Liver (tissue), 9 donors: Measurements from ENCODE around the gene ARGLU1. TPM values are rescaled to one million over a fixed set of nuclear protein-coding genes. Genes with fewer than 3 reads are reported as not detected.

ENCODE experiments used
- DNase-seq: peaks from one replicate; pipeline ENCODE4 v3.0.0-alpha.2; 2017; ENCODE audit warnings: low spot score
- H3K27ac ChIP-seq, 2 donors: one replicate each; pipeline ENCODE4 v1.7.0; 2013; ENCODE audit warnings: inconsistent platforms in 2 of 2, low read length in 2 of 2, control low read depth in 1 of 2, low read depth in 1 of 2, mild to moderate bottlenecking in 1 of 2
- H3K27me3 ChIP-seq, 4 donors: one replicate each; pipeline versions ENCODE4 v1.6.1 to v1.7.0; 2013; ENCODE audit warnings: low read length in 3 of 4, inconsistent platforms in 1 of 4, mild to moderate bottlenecking in 1 of 4, moderate library complexity in 1 of 4; ENCODE audit not compliant: control insufficient read depth in 4 of 4, insufficient read depth in 4 of 4
- H3K36me3 ChIP-seq, 4 donors: one replicate each; pipeline versions ENCODE4 v1.6.1 to v1.7.0; 2013; ENCODE audit warnings: low read length in 3 of 4, mild to moderate bottlenecking in 3 of 4, low read depth in 1 of 4, moderate library complexity in 1 of 4; ENCODE audit not compliant: control insufficient read depth in 4 of 4, insufficient read depth in 3 of 4
- H3K4me1 ChIP-seq, 4 donors: one replicate each; pipeline versions ENCODE4 v1.6.1 to v1.7.0; 2013; ENCODE audit warnings: low read length in 3 of 4, mild to moderate bottlenecking in 3 of 4, moderate library complexity in 1 of 4; ENCODE audit not compliant: control insufficient read depth in 4 of 4, insufficient read depth in 4 of 4
- H3K4me3 ChIP-seq, 3 donors: one replicate each; pipeline versions ENCODE4 v1.6.1 to v1.7.0; 2013; ENCODE audit warnings: low read length in 3 of 3, control low read depth in 1 of 3, low read depth in 1 of 3, mild to moderate bottlenecking in 1 of 3
- H3K9ac ChIP-seq, 2 donors: one replicate each; pipeline ENCODE4 v1.7.0; 2013; ENCODE audit warnings: low read length in 2 of 2, mild to moderate bottlenecking in 2 of 2, moderate library complexity in 2 of 2, control low read depth in 1 of 2, low read depth in 1 of 2
- H3K9me3 ChIP-seq, 4 donors: one replicate each; pipeline versions ENCODE4 v1.6.1 to v1.7.0; 2013; ENCODE audit warnings: low read length in 3 of 4; ENCODE audit not compliant: control insufficient read depth in 4 of 4
- CTCF ChIP-seq: fragments of 150-350 bp; IDR thresholded peaks from 2 replicates; pipeline ENCODE4 v1.5.1; 2017; ENCODE audit warnings: improper control_type of control experiment, low read depth, low read length; ENCODE audit not compliant: missing input control
- EGR1 ChIP-seq, 2 donors: IDR thresholded peaks; 2 replicates each; pipeline ENCODE4 v1.6.1; 2016 to 2018; ENCODE audit warnings: antibody characterized with exemption in 2 of 2, low read depth in 2 of 2
- FOXA2 ChIP-seq: IDR thresholded peaks from 2 replicates; pipeline ENCODE4 v1.6.1; 2016; ENCODE audit warnings: antibody characterized with exemption
- GABPA ChIP-seq, 2 donors: IDR thresholded peaks in 1 of 2; conservative IDR thresholded peaks in 1 of 2; 2 replicates each; pipeline ENCODE4 v1.6.1; 2016; ENCODE audit warnings: antibody characterized with exemption in 2 of 2, mild to moderate bottlenecking in 1 of 2, moderate library complexity in 1 of 2
- HNF4A ChIP-seq, 2 donors: conservative IDR thresholded peaks; 2 replicates each; pipeline ENCODE4 v1.6.1; 2016; ENCODE audit warnings: antibody characterized with exemption in 2 of 2, mild to moderate bottlenecking in 2 of 2
- JUND ChIP-seq, 2 donors: IDR thresholded peaks; 2 replicates each; pipeline ENCODE4 v1.6.1; 2016; ENCODE audit warnings: antibody characterized with exemption in 2 of 2
- NR2F2 ChIP-seq: IDR thresholded peaks from 2 replicates; pipeline ENCODE4 v1.6.1; 2016; ENCODE audit warnings: antibody characterized with exemption
- RXRA ChIP-seq, 2 donors: IDR thresholded peaks; 2 replicates each; pipeline ENCODE4 v1.6.1; 2017 to 2018; ENCODE audit warnings: antibody characterized with exemption in 2 of 2, mild to moderate bottlenecking in 1 of 2
- SP1 ChIP-seq: IDR thresholded peaks from 2 replicates; pipeline ENCODE4 v1.6.1; 2018; ENCODE audit warnings: antibody characterized with exemption, mild to moderate bottlenecking
- TAF1 ChIP-seq: conservative IDR thresholded peaks from 2 replicates; pipeline ENCODE4 v1.6.1; 2016; ENCODE audit warnings: antibody characterized with exemption, mild to moderate bottlenecking
- YY1 ChIP-seq: IDR thresholded peaks from 2 replicates; pipeline ENCODE4 v1.6.1; 2016; ENCODE audit warnings: antibody characterized with exemption, mild to moderate bottlenecking
- ZBTB33 ChIP-seq: IDR thresholded peaks from 2 replicates; pipeline ENCODE4 v1.6.1; 2016; ENCODE audit warnings: antibody characterized with exemption
- WGBS: extraction: QIAGEN DNeasy Blood & Tissue Kit; methylation state at CpG from one replicate; pipeline ENCODE4 v1.1.7; 2013; 5-methylcytosine and 5-hydroxymethylcytosine counted together
- polyA plus RNA-seq, 2 donors: library from polyadenylated mRNA; stranded (reverse) in 1 of 2; unstranded in 1 of 2; fragments of 200-250 nt in 1 of 2; fragments of >200 nt in 1 of 2; fragmentation: Nextera tagmentation in 1 of 2; extraction: Ambion mirVana in 1 of 2; gene quantifications; one replicate each; pipeline versions ENCODE4 v1.2.1 to v1.2.3, GENCODE V29; 2013 to 2015
- total RNA-seq, 2 donors: library from RNA; depleted of rRNA; stranded (reverse); fragments of >200 nt; gene quantifications; one replicate each; pipeline ENCODE4 v1.2.3, GENCODE V29; 2014
- TF ChIP-seq, protein P1 (sequence below): IDR thresholded peaks from 2 replicates; pipeline ENCODE4 v1.6.1; 2016; ENCODE audit warnings: antibody characterized with exemption
- TF ChIP-seq, protein P2 (sequence below): IDR thresholded peaks from 2 replicates; pipeline ENCODE4 v1.6.1; 2016; ENCODE audit warnings: antibody characterized with exemption
- donor health status: healthy.
- donor health status: healthy.
- donor health status: healthy.
- donor health status: healthy.
- donor health status: healthy.

Gene ARGLU1
- total and polyA plus RNA-seq, 4 donors: 16.7 to 50.8 (median 30.1) TPM

GRCh38 chr13:106551751-106552150 is 16.2 kb downstream of the ARGLU1 start (continued):
- TF ChIP-seq, protein P1, sequence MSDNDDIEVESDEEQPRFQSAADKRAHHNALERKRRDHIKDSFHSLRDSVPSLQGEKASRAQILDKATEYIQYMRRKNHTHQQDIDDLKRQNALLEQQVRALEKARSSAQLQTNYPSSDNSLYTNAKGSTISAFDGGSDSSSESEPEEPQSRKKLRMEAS: no peak
- TF ChIP-seq RXRA (IDR thresholded peaks at IDR 0.05) (no peak), TAF1 (no peak), HNF4A (conservative IDR thresholded peaks at IDR 0.05) (no peak), SP1 (no peak), CTCF (no peak), EGR1 (IDR thresholded peaks at IDR 0.05; ENCODE audit: low read depth in 2 of 2) (no peak)

GRCh38 chr13:106551350-106551749 is 16.6 kb downstream of the ARGLU1 start:
- WGBS: 100% methylated on average over 1 of the region's 1 CpG
- Histone ChIP-seq H3K27ac (no peak overlapping the region), H3K4me1 (peaks cover 0 to 2% (median 0%) of the 10 kb centered on the region in 4 donors), H3K36me3 (peaks cover 2 to 33% (median 23%) of the 10 kb centered on the region in 4 donors), H3K9ac (no peak overlapping the region), H3K4me3 (no peak overlapping the region), H3K27me3 (no peaks in the 10 kb centered on the region), H3K9me3 (no peaks in the 10 kb centered on the region)
- TF ChIP-seq, protein P2, sequence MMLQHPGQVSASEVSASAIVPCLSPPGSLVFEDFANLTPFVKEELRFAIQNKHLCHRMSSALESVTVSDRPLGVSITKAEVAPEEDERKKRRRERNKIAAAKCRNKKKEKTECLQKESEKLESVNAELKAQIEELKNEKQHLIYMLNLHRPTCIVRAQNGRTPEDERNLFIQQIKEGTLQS: no peak
- TF ChIP-seq TAF1: no peak
- TF ChIP-seq ZBTB33: no peak
- no peak for TF ChIP-seq FOXA2
- TF ChIP-seq, protein P1: no peak
- no peak for TF ChIP-seq CTCF
- TF ChIP-seq GABPA (IDR thresholded peaks at IDR 0.05 in 1 of 2, conservative IDR thresholded peaks at IDR 0.05 in 1 of 2): no peak
- no peak for TF ChIP-seq NR2F2
- TF ChIP-seq YY1: no peak
- TF ChIP-seq JUND (IDR thresholded peaks at IDR 0.05): no peak
- no peak for TF ChIP-seq RXRA (IDR thresholded peaks at IDR 0.05)
- DNase-seq: no peak
